GM18861 (cell line): ENCODE results near the gene ZNF630.
"Not testable (repeated sequence)": the region's sequence is repeated elsewhere in the genome, so short reads cannot be mapped to it uniquely, and the experiment has no call there.

Experiments used
- ATAC-seq: cut with Tn5 transposase; IDR thresholded peaks from one replicate; pipeline ENCODE4 v1.9.1; 2021; ENCODE audit not compliant: unreplicated experiment

The ZNF630 gene

DNA sequence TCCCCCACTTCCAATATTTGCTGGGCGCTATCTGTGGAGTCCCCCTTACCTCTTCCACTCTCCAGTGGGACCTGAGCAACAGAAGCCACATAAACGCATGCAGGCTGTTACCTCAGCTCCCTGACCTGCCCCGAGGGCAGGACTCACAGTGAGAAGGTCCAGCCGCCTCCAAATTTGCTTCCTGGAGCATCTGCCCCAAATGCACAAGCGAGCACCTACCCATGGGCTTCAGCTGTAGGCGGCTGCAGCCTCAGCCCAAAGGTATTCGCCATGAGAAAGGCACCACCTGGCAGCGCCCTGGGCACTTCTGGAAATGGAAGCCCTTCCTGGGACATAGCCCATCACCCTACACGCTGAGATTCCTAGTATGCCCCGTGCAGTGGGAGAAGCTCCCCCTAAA lies 41.2 kb downstream of the ZNF630 start:
- ATAC-seq: no peak

DNA sequence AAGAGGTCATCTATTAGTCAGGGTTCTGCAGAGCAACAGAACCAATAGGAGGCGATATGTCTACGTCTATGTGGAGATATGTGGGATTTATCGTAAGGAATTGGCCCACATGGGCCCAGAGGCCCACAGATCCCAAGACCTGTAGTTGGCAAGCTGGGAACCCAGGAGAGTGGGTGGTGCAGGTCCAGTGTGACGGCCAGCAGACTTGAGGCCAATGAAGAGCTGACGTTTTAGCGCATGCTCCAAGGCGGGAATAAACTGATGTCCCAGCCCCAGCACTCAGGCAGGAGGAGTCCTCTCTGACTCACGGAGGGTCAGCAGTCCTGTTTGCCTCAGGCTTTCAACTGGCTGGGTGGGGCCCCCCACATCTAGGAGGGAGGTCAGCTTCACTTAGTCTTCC lies 43.3 kb downstream of the ZNF630 start:
- no peak for ATAC-seq

DNA sequence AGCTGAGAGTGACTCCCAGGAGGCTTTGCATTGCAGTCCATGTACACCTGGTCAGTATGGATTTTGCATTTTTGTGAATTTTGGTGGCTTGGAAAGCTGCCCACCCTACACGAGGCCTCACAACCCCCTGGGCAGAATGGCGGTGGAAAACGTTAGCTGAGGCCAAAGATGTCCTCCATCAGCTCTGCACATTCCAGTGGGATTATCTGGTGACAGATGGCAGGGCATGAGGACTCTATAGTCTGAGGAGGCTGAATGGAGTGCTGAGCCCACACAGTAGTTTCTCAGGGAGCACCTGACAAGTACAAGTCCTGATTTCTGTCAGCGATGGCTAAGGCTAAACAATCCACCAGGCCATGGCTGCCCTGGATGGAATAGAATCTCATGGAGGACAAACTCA lies 43.9 kb downstream of the ZNF630 start:
- ATAC-seq: not testable (repeated sequence)

DNA sequence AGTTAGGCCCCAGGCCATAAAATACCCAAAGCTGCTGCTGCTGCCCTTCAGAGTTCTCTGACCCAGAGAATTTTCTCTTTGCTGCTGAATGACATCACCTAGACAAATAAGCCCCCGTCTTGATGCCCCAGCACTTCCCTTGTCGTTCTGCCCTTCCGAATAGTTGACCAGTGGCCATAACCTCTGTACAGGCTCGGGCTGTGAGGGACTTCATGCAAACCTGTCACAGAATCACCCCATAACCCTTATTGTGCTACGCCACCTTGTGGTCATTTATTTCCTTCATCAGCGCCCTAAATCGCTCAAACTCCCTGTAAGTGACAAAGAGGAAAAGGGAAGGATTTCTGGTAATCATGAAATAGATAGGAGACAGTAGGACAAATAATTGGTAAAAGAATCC lies 45.9 kb downstream of the ZNF630 start:
- ATAC-seq: no peak

DNA sequence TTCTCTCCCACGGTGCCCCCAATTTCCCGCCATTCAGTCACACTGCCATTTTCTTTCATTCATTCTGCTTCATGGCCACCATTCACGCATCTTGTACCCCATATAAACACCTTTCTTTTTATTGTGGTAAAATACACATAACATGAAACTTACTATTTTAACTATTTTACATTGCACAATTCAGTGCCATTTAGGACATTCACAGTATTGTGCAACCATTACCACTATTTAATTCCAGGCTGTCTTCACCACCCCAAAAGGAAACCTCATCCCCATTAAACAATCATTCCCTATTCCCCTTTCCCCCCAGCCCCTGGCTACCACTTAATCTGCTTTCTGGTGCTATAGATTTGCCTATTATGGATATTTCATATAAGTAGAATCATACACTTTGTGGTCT lies 48.7 kb downstream of the ZNF630 start:
- no peak for ATAC-seq

DNA sequence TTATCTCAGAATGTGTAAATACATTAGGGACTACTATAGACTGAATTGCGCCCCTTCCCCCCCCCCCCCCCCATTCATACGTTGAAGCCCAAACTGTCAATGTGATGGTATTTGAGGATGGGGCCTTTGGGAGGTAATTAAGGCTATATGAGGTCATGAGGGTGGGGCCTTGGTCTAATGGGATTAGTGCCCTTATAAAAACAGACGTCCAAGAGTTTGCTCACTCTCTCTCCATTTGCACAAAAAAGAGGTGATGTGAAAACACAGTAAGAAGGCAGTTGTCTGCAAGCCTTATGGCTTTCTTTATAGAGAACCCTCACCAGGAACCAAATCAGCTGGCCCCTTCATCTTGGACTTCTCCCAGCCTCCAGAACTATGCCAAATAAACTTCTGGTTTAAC lies 49.3 kb downstream of the ZNF630 start:
- no peak for ATAC-seq

DNA sequence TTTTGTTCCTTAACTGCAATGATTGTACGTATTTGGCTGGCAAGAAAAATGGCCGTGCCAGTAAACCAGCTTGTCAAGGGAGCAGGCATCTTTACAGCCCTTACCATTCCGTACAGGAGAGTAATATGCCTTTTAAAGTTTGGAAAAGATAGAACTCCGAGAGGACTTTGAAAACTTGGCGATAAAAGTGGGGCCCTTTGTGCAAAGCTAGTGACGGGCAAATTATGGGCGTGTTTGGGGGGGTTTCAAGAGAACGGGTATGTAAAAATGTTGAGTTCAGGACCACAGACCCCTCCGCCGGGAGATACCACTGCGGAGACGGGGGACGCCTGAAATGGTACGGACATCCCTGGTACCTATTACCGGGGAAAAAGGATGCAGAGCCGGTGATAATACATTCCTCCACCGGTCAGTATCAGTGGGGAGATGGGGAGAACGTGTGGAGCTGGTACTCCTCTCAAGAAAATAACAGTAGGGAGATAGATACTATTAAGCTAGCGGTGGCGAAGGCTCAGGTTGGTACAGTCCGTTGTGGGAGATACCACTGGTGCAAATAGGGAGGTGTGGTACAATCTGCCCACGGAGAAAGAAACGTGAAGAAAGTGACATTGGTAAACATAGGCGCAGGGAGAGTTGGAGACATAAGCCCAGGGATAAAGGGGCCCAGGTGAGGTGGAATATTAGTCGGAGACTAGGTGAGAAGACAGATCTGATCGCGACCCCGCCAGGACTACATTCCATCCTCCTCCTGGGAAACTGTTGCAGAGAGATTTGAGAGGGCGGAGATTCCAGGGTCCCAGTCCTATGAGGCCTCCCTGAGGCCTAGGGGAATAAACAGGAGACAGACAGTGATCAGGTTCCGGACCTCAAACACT lies 50.2 kb downstream of the ZNF630 start:
- no peak for ATAC-seq

DNA sequence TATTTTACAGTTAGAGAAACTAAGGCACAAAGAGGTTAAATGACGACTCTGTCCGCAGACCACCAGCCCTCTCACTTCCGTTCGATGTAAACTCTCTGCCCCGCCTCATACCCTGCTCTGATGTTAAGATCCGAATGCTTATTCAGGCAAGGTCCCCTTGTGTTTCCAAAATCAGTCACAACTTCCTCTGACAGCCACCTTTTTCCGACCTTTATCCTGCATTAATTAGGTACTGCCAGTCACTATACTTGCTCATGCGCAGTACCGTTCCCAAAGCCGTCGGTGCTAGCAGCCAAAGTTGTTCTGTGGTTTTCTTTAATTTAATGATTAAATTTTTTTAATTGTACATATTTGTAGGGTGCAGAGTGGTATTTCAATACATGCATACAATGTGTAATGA lies 51.0 kb downstream of the ZNF630 start:
- ATAC-seq: not testable (repeated sequence)

DNA sequence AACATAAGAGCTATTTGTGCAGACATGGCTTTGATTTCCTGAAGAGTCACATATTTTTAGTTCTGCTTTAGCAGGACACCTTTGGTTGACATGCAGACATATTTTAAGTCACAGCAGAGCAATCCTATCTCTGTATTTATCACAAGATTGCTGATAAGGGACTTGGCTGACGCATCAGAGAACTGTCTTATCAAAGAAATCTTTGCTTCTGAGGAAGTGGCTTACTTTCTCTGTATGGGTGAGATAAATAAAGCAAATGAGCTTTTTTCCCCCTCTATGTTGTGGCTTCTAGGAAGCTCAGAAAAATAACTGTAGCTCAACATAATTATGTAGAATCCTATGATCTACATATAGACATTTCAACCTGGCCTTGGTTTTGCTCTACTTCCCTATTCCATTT lies 51.5 kb downstream of the ZNF630 start:
- ATAC-seq: not testable (repeated sequence)

DNA sequence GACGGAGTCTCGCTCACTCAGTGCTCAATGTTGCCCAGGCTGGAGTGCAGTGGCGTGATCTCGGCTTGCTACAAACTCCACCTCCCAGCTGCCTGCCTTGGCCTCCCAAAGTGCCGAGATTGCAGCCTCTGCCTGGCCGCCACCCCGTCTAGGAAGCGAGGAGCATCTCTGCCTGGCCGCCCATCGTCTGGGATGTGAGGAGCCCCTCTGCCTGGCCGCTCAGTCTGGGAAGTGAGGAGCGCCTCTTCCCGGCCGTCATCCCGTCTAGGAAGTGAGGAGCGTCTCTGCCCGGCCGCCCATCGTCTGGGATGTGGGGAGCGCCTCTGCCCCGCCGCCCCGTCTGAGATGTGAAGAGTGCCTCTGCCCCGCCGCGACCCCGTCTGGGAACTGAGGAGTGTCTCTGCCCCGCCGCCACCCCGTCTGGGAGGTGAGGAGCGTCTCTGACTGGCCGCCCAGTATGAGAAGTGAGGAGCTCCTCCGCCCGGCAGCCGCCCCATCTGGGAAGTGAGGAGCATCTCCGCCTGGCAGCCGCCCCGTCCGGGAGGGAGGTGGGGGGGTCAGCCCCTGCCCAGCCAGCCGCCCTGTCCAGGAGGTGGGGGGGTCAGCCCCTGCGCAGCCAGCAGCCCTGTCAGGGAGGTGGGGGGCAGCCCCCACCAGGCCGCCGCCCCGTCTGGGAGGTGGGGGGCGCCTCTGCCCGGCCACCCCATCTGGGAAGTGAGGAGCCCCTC lies 54.7 kb downstream of the ZNF630 start:
- not testable (repeated sequence) for ATAC-seq

DNA sequence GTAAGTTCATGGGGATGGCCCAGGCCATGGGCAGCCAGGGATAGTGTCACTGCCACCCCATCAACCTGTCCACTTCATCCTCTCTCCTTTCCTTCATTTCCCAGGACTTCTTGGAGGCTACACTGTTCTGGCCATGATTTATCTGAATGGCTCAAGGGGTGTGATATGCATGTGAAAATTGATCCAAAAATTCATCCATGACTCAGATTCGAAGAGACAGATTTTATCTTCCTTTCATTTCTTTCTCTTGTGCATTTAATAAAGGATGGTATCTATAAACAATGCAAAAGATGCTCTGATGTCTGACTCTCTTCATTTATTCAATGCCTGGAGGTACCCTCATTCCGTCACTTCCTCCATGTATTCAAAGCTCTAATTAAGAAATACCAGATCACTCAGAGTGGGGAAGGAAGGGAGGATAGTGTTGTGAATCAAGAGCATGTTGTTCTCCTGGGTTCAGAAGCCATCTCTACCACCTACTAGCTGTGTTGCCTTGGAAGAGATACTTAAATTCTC lies 61.9 kb downstream of the ZNF630 start:
- not testable (repeated sequence) for ATAC-seq
